Body of pancreas (tissue), 4 donors: Measurements from ENCODE around the gene PNPLA7. TPM values are rescaled to one million over a fixed set of nuclear protein-coding genes. Genes with fewer than 3 reads are reported as not detected.

Source experiments
- ATAC-seq: fragments of 150-250 bp; one replicate; pipeline ENCODE4 v1.9.1; 2016
- DNase-seq, 4 donors: peaks; one replicate each; pipeline ENCODE4 v3.0.0-alpha.2; 2019
- H3K27ac ChIP-seq, 4 donors: fragments of 200-600 bp; sonication (generic); 1 replicate in 3 of 4; 2 replicates in 1 of 4; pipeline versions ENCODE4 v1.5.1 to v1.6.1; 2016 to 2019; ENCODE audit warnings: mild to moderate bottlenecking in 1 of 4, mixed read lengths in 1 of 4, moderate library complexity in 1 of 4
- H3K27me3 ChIP-seq, 2 donors: fragments of 200-600 bp; sonication (generic); one replicate each; pipeline ENCODE4 v1.6.0; 2016; ENCODE audit warnings: mild to moderate bottlenecking in 1 of 2
- H3K36me3 ChIP-seq, 2 donors: fragments of 200-600 bp; sonication (generic); replicated peaks in 1 of 2; 2 replicates each; pipeline ENCODE4 v1.5.1; 2016; ENCODE audit warnings: low read depth in 2 of 2; ENCODE audit not compliant: insufficient read depth in 1 of 2
- H3K4me1 ChIP-seq: fragments of 200-600 bp; sonication (generic); one replicate; pipeline ENCODE4 v1.6.0; 2016
- H3K4me3 ChIP-seq, 2 donors: fragments of 200-600 bp; sonication (generic); 1 replicate in 1 of 2; 2 replicates in 1 of 2; pipeline ENCODE4 v1.5.1; 2016 to 2019
- H3K9me3 ChIP-seq, 3 donors: fragments of 200-600 bp; sonication (generic); 1 replicate in 2 of 3; 2 replicates in 1 of 3; pipeline ENCODE4 v1.5.1; 2016
- POLR2A ChIP-seq, 3 donors: fragments of 450-650 bp; IDR thresholded peaks; one replicate each; pipeline ENCODE4 v1.6.1; 2016; ENCODE audit warnings: antibody characterized with exemption in 3 of 3, mild to moderate bottlenecking in 2 of 3
- WGBS, 2 donors: methylation state at CpG; one replicate each; pipeline ENCODE4 v1.1.5; 2017; 5-methylcytosine and 5-hydroxymethylcytosine counted together
- intact Hi-C: fragments of 100-400 bp; cut with DNase I; formaldehyde crosslinking; loops from one replicate; pipeline ENCODE4 v1.15.1; 2023
- total RNA-seq, 2 donors: library from RNA; depleted of rRNA; stranded (reverse); fragments of >200 nt; gene quantifications; one replicate each; pipeline ENCODE4 v1.1.0, GENCODE V29; 2016
- TF ChIP-seq, protein P1 (sequence below), 7 experiments: fragments of 450-650 bp in 4 of 7; fragments of 200-600 bp in 3 of 7; sonication (generic) in 3 of 7; IDR thresholded peaks; one replicate each; pipeline ENCODE4 v1.5.1; 2016 to 2019; ENCODE audit warnings: antibody characterized with exemption in 7 of 7

PNPLA7 gene
- total RNA-seq, 2 donors from 2014 or later, result 16.1 to 27.7 TPM

DNA sequence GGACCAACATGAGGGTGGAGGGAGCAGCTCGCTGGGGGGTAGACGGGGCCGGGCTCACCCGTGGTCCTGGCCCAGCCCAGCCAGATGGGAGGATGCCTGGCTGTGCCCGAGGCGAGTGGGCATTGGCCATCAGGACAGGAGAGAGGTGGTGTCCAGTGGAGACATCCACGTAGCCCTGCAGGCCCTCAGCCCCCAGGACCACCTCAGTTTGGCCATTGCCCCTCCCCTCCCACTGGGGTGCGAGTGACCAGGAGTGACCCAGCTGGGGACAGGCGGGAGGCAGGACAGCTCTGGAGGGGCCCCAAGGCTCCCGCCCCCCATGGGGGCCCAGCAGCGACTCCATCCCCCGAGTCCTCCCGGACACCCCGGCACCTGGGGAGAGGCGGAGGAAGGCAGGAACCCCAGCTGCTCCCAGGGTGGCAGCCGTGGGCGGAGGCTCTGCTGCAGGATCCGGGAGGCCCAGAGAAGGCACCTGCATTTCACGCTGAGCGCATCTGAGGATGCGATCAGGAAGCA lies 118.7 kb downstream of the PNPLA7 start:
- no peak overlapping the region for H3K4me3 ChIP-seq
- TF ChIP-seq, protein P1, sequence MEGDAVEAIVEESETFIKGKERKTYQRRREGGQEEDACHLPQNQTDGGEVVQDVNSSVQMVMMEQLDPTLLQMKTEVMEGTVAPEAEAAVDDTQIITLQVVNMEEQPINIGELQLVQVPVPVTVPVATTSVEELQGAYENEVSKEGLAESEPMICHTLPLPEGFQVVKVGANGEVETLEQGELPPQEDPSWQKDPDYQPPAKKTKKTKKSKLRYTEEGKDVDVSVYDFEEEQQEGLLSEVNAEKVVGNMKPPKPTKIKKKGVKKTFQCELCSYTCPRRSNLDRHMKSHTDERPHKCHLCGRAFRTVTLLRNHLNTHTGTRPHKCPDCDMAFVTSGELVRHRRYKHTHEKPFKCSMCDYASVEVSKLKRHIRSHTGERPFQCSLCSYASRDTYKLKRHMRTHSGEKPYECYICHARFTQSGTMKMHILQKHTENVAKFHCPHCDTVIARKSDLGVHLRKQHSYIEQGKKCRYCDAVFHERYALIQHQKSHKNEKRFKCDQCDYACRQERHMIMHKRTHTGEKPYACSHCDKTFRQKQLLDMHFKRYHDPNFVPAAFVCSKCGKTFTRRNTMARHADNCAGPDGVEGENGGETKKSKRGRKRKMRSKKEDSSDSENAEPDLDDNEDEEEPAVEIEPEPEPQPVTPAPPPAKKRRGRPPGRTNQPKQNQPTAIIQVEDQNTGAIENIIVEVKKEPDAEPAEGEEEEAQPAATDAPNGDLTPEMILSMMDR (IDR thresholded peaks at IDR 0.05), result no peak
- no peak for TF ChIP-seq POLR2A (IDR thresholded peaks at IDR 0.05)
- DNase-seq, result peak in 1 of 4 donors; percentile 8
- no peak overlapping the region for H3K27ac ChIP-seq
- intact Hi-C loops, result no loop called here
- no peak for ATAC-seq
- H3K36me3 ChIP-seq, result no peaks in the 10 kb centered on the region
- H3K27me3 ChIP-seq, result no peaks in the 10 kb centered on the region
- WGBS, 2 donors, result 83 to 100% methylated on average over 8 to 18 of the region's 21 CpGs
- H3K4me1 ChIP-seq, result peaks cover 13% of the 10 kb centered on the region
- no peaks in the 10 kb centered on the region for H3K9me3 ChIP-seq

DNA sequence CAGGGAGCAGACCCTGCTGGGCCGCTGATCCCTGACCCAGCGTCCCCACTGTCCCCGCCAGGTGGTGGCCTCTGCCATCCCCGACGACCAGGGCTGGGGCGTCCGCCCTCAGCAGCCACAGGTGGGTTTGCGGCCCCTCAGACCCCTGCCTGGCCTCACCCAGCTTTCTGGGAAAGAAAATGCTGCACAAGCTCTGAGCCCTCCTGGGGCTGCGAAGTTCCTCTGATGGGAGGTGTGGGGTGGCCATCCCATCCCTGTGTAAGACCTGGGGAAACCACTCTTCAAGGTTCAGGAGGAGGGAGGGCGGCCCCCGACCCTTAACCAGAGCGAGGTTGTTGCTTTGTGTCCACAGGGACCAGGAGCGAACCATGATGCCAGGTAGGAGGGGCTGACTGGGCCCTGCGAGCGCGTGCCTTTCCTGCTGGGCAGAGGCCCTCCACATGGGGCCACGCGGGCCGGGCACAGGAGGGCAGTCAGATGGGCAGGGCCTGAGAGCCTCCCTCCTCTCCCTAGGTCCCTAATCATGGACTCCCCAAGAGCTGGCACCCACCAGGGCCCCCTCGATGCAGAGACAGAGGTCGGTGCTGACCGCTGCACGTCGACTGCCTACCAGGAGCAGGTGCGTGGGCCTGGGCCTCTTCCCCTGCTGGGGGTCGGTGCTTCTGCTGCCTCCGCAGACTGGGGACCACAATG lies 119.3 kb downstream of the PNPLA7 start:
- 85 to 88% methylated on average over 6 to 21 of the region's 27 CpGs for WGBS, 2 donors
- Histone ChIP-seq H3K36me3 (no peaks in the 10 kb centered on the region), H3K4me1 (peaks cover 13% of the 10 kb centered on the region), H3K27me3 (no peaks in the 10 kb centered on the region), H3K9me3 (no peaks in the 10 kb centered on the region), H3K4me3 (no peak overlapping the region), H3K27ac (no peak overlapping the region)
- no peak for TF ChIP-seq POLR2A (IDR thresholded peaks at IDR 0.05)
- TF ChIP-seq, protein P1 (IDR thresholded peaks at IDR 0.05), result no peak
- intact Hi-C loops, result no loop called here
- DNase-seq (peak in 1 of 4 donors; percentile 9), ATAC-seq (no peak)

DNA sequence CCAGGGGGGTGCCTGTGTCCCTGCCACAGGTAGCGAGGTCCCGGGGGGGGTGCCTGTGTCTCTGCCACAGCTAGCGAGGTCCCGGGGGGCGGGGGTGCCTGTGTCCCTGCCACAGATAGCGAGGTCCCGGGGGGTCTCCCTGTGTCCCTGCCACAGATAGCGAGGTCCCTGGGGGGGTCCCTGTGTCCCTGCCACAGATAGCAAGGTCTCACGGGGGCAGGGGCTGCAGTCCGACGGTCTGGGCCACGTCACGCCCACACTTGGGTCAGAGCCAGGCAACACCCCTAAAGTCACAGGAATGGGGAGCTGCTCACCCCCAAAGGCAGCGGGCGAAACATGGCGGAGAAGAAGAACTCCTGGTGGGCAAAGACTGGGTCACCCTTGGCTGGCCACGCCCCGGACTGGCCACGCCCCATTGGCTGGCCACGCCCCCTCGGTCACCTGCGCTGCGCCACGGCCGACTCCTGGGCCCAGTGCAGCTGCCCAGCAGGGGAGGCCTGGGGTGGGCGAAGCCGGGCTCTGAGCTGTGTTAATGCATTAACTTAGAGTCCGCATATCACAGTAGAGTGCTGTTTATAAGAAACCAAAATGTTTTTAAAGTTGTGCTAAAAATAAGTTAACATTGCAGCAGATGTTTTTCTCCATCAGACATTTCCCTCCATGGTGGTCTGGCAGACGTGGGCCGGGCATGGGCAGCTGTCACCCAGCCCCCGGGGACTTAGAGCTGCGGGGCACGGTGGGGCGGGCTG lies 120.1 kb downstream of the PNPLA7 start:
- no peak for ATAC-seq
- no peak overlapping the region for H3K4me3 ChIP-seq

DNA sequence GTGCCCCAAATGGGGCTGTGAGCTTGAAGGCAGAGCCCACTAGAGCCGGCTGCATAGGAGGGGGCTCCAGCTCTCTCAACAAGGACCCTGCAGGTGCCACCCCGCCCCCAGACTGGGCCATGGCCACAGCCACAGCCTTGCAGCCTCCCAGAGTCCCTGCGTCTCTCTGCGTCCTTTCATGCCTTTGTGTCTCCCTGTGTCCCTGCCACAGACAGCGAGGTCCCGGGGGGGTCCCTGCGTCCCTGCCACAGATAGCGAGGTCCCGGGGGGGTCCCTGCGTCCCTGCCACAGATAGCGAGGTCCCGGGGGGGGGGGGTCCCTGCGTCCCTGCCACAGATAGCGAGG lies 120.7 kb downstream of the PNPLA7 start:
- Histone ChIP-seq H3K4me1 (peaks cover 19% of the 10 kb centered on the region), H3K27ac (no peak overlapping the region), H3K4me3 (no peak overlapping the region), H3K36me3 (no peaks in the 10 kb centered on the region), H3K9me3 (no peaks in the 10 kb centered on the region), H3K27me3 (no peaks in the 10 kb centered on the region)
- WGBS, 2 donors, result 63% methylated on average over 14 of the region's 14 CpGs; no CpG with 5 or more reads in 1 of the 2 donors
- intact Hi-C loops, result no loop called here
- DNase-seq, result no peak
- ATAC-seq, result no peak
- TF ChIP-seq, protein P1 (IDR thresholded peaks at IDR 0.05), result no peak
- TF ChIP-seq POLR2A (IDR thresholded peaks at IDR 0.05), result no peak

More for the DNA sequence above, 120.1 kb downstream of the PNPLA7 start:
- no peaks in the 10 kb centered on the region for H3K9me3 ChIP-seq
- intact Hi-C loops, result no loop called here
- no peak overlapping the region for H3K27ac ChIP-seq
- H3K4me1 ChIP-seq, result peaks cover 13% of the 10 kb centered on the region
- H3K36me3 ChIP-seq, result no peaks in the 10 kb centered on the region
- DNase-seq, result peak in 2 of 4 donors; percentile 22 to 42
- TF ChIP-seq, protein P1 (IDR thresholded peaks at IDR 0.05), result no peak
- TF ChIP-seq POLR2A (IDR thresholded peaks at IDR 0.05), result no peak
- H3K27me3 ChIP-seq, result no peaks in the 10 kb centered on the region
- WGBS, 2 donors, result 67 to 69% methylated on average over 5 to 34 of the region's 34 CpGs
